HG03565 (cell line): ENCODE measurements around the gene NHS.
"Not testable (repeated sequence)": the region's sequence is repeated elsewhere in the genome, so short reads cannot be mapped to it uniquely, and the experiment has no call there.

ENCODE experiments used
- ATAC-seq: cut with Tn5 transposase; IDR thresholded peaks from one replicate; pipeline ENCODE4 v1.9.1; 2021; ENCODE audit warnings: mild to moderate bottlenecking, moderate library complexity; ENCODE audit not compliant: unreplicated experiment

The NHS gene

DNA sequence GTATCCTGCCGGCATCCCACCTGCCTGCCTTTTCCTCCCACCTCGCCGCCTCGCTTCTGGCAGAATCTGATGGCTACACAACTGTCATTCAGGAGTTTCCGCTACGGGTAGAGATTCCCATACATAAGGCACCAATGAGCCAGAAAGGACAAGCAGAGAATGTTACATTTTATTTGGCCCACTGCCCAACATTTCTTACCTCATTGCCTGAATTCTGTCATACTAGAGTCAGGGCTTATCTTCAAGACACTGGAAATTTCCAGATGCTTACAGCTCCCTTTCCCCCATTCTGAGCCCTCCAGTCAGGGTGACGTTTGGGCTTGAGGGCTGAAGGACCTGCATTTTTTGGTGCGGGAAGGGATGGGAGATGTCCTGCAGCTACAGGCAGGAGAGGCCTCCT is 113.0 kb downstream of the NHS start:
- no peak for ATAC-seq

- no peak for ATAC-seq
Measured at GRCh38 chrX:17494216-17494615, 119.2 kb downstream of the NHS start.

DNA sequence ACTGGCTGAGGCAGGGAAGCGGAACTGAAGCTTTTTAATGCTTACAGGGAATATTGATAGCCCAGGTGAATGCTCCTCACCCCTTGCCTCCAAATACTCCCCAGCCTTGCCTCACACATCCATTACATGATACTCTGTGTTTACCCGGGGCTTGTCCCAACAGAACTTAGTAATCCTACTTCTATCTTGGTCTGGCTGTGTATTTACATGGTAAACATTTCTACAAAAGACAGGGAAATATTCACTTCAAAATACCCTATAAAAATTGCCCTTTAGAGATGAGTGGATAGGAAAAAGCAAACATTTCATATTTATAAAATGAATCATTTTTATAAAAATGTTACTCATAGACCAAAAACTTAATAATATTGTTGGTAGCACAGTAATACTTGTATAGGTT is 120.1 kb downstream of the NHS start:
- no peak for ATAC-seq

DNA sequence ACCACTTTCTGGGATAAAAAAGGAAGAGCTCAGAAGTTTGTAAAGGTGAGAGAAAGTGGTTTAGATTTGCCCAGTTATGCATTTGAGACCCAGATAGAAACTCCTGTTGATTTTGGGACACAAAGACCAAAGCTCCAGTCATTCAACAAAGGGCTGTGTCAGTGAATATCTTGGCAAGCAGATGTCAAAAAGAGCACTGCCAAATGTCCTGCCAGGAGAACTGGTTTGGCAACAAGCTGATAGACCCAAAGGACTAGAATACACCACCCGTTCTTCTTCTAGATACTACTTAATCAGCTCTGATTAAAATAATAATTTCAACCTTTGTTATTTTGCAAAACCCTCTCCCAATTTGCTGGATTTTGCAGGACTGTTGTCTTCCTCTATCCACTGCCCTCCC is 121.4 kb downstream of the NHS start:
- ATAC-seq, result no peak

DNA sequence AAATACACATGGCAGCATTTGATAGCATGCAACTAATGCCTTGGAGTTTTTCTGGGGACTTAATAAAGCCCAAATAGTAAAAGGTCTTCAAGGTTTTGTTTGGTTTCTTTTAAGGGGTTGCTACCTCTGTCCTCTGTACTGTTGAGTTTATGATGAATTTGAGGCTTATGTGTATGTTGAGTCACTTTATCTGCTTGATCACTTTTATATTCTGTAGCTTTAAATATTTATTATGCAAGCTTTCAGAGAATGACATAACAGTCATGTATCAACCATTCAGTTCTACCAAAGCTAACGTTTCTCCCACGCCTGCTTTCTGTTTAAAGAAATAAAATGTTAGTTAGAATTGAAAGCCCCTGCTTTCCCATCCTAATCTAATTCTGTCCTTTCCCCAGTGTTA is 122.2 kb downstream of the NHS start:
- no peak for ATAC-seq

- ATAC-seq, result no peak
Measured at GRCh38 chrX:17499512-17499911, 124.5 kb downstream of the NHS start.

GRCh38 chrX:17500145-17500579 is 125.2 kb downstream of the NHS start:
- ATAC-seq, result no peak

- ATAC-seq, result no peak
Measured at GRCh38 chrX:17501746-17502145, 126.7 kb downstream of the NHS start.

- ATAC-seq, result not testable (repeated sequence)
Measured at GRCh38 chrX:17506352-17506751, 131.4 kb downstream of the NHS start.

DNA sequence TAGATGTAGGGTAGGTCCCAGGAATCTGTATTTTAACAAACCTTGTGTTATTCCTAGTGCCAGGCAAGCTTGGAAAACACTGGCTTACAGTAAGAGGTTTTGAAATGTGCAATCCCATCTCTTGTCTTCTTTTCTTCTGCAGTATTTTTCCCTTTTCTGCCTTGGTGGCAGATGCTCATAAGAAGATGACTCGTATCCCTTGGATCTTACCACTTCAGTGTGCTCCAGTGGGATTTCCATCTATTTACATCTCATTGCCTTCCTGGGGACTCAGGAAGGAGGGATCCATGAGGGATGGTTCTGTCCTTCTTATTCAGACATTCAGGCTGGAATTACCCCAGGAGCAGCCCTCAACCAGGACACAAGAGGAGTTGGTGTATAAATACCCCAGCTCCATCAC is 136.6 kb downstream of the NHS start:
- ATAC-seq, result no peak

DNA sequence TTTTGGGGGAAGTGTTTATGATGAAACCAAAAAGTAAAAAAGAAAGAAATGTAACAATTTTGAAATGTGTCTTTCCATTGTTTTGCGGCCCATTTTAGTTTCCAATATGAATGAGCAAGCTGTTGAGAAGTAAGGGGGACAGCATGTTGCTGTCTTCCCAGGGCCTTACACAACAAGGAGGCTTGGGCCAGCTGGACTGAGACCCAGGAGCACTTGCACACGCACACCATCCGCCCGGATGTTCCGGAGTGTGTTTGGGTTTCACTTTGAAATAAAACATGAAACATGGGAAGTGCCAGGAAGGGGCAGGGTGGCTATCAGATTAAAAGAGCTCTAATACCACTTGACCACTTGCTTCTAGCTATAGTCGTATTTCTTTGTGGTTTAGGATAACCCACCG is 144.4 kb downstream of the NHS start:
- ATAC-seq, result no peak

DNA sequence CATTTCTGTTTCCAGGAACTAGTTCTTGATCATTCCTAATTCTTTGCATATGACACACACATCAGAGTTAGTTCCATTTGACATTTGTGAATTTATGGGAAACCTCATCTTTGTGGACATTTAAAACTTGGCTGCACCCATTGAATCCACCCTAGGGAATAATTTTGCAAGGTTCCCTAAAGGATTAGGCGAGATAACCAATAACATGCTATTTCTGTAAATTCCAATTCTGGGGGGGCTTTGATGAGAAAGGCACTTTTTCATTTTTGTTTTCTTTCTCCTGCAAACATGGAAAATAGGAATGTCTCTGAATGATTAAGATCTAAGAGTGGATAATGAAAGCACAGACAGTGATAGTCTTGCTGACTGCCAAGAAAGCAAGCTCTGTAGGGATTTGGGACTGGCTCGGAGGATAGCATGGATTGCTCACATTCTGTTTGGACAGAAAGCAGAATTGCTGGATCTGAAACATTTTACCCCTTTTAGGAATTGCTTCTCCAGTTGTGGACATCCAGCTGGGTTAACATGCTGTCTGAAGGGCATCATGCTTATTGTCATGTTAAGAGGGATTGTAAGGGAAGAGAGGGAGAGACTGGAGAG is 145.1 kb downstream of the NHS start:
- ATAC-seq, result no peak

DNA sequence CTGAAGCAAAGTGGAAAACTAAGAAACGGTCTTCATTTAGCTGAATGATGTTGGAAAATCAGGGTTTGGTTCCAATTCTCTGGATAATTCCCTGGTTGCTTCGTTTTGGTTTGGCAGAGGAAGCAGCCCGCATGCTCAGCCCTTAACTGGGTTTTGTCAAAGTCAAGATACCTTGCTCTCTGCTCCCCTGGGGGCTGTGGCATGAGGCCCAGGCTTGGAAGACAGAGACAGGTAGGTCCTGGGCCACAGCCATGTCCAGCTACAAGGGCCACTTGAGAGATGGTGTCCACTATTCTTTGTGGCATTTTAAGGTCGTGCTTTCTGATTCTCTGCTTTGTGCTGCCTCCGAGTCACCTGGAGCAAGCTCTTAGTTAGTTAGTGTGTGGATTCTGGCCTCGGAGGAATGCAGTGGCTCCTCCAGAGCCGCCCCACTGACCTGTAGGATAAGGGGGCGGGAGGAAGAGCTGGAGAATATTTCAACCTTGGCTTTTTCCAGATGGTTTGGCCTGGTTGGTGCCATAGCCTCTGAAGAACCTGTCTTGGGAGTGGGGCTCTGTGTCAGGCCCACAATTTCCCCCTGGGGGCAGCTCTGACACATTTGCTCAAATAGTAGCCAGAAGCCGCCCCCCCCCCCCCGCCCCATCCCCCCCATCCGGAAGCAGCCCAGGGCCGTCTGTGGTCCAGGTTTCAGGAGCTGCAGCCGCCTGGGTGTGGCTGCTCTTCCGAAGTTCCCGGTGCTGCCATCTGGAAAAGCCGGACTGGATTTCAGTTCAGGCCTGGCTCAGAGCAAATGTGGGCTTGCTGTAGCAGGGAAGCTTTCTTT is 147.1 kb downstream of the NHS start:
- no peak for ATAC-seq

- ATAC-seq, result no peak
Measured at GRCh38 chrX:17525266-17525665, 150.3 kb downstream of the NHS start.

DNA sequence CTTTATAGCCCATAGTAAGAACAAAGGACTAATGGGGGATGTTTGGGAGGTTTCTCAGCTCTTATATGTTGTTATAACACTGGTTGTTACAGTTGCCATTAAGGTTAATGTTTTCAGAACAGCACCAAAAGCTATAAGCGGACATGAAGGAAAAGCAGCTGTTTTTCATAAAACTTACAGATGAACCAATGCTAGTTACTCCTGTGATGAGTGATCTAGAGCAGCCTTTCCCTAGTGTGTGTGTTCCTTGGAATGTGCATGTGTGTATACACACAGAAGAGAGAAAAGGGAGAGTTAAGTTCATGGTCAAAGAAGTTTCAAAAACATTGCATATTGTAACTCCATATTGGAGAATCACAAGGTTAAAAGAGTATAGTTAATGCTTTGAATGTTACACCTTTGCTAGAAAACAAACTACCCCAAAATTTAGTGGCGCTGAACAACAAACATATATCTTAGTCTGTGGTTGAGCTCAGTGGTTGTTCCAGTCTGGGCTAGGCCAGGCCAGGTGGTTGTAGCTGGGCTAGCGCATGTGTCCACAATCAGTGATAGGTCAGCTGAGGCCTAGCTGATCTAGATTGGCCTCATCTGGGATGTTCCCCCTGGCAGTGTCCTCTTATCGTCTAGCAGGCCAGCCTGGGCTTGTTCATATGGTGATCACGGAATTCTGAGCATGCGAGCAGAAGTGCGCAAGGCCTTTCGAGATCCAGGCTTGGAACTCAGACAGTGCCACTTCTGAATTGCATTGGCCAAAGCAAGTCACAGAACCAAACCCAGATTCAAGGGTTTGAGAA is 151.0 kb downstream of the NHS start:
- no peak for ATAC-seq

GRCh38 chrX:17527135-17527701 is 152.2 kb downstream of the NHS start:
- ATAC-seq, result no peak

DNA sequence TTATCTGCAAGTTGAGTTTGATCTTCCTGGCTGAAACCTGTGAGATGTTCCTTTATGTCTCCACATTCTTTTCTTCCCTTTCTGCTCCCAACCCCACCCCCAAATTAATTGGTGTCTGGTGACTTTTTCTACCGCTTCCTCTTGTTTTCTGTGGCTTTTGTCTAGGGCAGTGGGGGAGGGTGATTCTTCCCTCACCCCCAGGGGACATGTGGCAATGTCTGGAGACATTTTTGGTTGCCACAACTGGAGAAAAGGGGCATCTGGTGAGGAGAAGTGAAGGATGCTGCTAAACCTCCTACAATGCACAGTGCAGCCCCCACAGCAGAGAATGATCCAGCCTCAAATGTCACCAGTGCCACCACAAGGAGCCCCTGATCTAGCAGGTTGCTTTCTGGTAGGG is 152.9 kb downstream of the NHS start:
- ATAC-seq, result no peak

DNA sequence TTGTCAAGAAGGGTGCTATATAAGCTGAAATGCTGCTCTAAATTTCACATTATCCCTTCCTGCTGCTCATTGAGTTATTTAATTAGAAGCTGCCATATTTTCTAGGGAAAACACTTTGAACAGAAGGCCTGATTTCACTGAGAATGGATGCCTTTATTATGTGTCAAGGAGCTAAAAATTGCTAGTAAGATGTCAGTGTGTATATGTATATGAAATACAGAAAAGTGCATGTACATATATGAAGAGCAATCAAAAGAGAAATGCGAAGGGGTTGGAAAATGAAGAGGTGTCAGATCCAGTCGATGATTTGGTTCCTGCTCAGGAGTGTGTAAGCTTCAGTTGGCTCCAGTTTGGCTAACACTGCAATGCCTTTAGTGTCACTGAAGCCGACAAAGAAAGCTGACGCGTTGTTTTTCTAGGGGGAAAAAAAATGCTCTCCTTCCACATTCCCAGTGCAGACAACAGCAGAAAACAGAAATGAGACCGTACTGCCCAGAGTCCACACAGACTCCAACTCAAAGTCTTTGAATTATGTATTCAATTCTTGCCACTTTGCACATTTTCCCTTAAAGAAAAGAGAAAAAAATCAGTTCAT is 154.2 kb downstream of the NHS start:
- ATAC-seq, result no peak

DNA sequence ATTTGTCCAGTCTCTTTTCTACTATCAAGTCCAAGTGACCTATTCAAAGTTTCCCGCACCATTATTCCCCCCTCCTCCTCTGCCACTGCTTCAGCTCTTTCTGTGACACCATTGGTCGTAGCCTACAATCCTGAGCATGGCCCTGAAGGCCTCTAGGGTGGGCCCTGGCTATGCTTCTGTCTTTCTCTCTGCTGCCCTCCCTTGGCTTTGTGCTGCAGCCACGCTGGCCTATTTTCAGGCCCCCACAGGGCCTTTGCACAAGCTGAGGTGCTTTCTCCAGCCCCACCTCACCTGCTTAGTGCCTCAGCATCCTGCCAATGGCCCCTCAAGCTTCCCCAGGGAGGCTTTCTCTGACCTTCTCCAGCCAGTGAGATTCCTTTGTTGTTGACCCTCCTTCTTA is 156.5 kb downstream of the NHS start:
- no peak for ATAC-seq

DNA sequence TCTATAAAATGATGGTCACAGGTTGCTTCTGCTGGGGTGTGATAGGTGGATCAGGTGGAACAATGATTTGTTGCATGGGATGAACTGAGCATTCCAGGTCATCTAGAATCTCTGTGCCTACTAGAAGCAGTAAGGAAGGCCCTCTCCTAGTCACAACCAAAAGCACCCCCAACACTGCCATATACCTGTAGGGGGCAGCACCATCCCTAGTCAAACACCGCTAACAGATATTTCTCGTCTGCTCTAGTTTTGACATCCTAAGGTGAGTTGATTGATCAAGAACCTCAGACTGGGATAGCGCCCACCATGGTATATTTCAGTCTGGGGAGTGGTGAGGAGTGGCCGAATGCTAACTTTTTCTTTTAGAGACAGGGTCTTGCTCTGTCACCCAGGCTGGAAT is 160.2 kb downstream of the NHS start:
- ATAC-seq, result no peak

- no peak for ATAC-seq
Measured at GRCh38 chrX:17537723-17538243, 162.8 kb downstream of the NHS start.
